Skeletal muscle cell (primary cell): ENCODE measurements around the gene SLC26A4.

Experiments used
- DNase-seq: peaks from one replicate; pipeline ENCODE4 v3.0.0-alpha.2; 2010; ENCODE audit warnings: low read depth
- H3K4me3 ChIP-seq: 2 replicates; pipeline ENCODE4 v1.5.1; 2011; ENCODE audit warnings: low read depth, mild to moderate bottlenecking, control low read depth, low read length, moderate library complexity

SLC26A4 gene

DNA sequence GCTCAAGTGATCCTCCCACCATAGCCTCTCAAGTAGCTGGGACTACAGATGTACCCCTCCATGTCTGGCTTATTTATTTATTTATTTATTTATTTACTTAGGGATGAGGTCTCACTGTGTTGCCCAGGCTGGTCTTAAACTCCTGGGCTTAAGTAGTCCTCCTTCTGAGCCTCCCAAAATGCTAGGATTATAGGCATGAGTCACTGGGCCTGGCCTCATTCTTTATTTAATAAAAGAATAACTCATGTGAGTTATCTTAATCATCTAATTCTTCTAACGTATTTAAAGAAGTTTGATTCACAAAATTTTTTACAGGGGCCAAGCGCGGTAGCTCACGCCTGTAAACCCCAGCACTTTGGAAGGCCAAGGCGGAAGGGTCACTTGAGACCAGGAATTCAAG is 8.0 kb upstream of the SLC26A4 start:
- DNase-seq = no peak
- H3K4me3 ChIP-seq = no peak overlapping the region

DNA sequence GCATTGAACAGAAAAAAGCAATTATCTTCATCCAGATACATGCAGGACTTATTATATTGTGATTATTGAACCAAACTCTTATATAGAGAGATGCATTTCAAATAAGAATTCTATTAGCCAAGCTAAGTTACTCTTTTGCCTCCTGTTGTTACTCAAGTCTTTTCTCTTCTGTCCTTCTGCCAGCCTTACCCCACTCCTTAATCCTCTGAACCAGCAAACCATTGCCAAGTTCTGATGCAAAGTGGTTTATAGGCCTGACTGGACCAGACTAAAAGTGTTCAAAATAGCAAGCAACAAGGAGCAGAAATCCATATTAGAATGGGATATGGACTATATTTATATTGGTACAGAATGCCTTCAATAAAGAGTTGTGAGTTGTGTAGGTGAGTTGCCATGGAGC is 2.2 kb upstream of the SLC26A4 start:
- no peak overlapping the region for H3K4me3 ChIP-seq
- no peak for DNase-seq

DNA sequence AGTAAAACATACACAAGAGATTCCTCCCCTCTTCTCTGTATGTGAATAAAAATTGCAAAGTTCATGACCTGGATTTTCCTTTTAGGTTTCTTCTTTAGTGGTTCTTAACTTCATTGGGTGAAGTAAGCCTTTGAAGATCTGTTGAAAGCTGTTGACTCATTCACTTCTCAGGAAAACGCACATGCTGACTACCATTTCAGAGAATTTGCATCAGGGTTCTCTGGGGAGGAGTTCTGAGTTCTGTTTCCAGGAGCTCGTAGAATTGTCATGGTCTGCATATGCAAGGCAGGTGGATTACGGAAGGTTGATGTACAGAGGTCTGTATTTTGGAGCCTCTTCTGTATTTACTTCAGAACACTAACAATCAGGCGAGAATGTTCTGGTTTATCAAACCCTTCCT is 962 bp upstream of the SLC26A4 start:
- peak; percentile 64 for DNase-seq
- H3K4me3 ChIP-seq = no peak overlapping the region

DNA sequence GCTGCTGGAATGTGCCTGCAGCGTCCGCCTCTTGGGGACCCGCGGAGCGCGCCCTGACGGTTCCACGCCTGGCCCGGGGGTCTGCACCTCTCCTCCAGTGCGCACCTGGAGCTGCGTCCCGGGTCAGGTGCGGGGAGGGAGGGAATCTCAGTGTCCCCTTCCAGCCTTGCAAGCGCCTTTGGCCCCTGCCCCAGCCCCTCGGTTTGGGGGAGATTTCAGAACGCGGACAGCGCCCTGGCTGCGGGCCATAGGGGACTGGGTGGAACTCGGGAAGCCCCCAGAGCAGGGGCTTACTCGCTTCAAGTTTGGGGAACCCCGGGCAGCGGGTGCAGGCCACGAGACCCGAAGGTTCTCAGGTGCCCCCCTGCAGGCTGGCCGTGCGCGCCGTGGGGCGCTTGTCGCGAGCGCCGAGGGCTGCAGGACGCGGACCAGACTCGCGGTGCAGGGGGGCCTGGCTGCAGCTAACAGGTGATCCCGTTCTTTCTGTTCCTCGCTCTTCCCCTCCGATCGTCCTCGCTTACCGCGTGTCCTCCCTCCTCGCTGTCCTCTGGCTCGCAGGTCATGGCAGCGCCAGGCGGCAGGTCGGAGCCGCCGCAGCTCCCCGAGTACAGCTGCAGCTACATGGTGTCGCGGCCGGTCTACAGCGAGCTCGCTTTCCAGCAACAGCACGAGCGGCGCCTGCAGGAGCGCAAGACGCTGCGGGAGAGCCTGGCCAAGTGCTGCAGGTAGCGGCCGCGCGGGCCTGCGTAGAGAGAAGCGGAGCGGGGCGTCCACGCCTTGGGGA is 645 bp downstream of the SLC26A4 start:
- no peak for DNase-seq
- H3K4me3 ChIP-seq = peak overlapping the region; percentile 52

DNA sequence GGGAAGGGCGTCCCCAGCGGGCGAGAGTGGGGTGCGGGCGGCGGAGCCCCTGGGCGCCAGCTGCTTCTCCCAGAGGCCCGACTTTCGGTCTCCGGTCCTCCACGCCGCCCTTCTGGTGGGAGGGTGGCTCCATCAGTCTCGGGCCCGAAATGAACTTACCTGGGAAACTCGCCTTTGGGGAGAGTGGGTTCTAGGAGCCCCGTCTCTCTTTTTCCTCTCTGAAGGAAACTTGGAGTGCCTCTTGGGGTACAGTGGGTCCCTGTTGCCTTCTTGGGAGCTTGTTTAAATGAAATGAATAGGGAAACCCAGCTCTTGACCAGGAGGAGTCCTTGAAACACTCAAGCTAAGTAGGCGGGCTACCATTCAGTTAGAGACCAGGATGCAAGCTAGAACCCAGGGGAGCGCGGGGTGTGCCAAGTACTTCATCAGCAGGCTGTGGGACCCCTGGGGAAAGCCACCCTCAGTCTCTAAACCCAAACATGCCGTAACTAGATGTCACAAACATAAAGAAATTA is 1.3 kb downstream of the SLC26A4 start:
- peak overlapping the region; percentile 52 for H3K4me3 ChIP-seq
- DNase-seq = no peak

DNA sequence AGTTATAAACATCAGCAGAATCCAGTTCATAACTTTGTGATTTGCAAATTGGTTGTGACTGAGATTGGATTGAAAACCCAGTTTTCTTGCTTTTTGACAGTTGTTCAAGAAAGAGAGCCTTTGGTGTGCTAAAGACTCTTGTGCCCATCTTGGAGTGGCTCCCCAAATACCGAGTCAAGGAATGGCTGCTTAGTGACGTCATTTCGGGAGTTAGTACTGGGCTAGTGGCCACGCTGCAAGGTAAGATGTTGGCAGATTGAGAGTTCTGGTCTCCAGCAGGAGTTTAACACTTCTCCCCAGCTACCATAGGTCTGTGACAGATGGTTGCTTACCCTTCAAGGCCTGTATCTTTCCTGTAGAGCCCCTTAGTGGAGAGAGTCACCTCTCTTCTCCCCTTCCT is 2.6 kb downstream of the SLC26A4 start:
- no peak overlapping the region for H3K4me3 ChIP-seq
- DNase-seq = no peak

DNA sequence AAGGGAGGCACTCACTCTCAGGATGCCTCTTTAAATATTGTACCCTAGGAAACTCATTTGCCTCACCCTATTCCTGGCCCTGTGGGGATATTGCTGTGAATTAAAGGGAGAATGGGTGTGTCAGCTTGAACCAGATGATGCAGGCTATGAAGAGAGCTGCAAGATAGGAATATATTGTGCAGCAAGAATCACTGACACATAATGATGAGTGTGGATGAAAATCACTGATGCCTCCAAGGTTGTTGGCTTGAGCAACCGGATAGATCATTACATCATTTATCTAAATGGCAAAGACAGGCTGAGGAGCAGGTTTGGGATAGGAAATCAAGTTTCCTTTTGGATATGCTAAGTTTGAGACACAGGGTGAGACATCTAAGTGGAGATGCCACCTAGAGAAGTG is 6.2 kb downstream of the SLC26A4 start:
- no peak for DNase-seq
- H3K4me3 ChIP-seq = no peak overlapping the region

DNA sequence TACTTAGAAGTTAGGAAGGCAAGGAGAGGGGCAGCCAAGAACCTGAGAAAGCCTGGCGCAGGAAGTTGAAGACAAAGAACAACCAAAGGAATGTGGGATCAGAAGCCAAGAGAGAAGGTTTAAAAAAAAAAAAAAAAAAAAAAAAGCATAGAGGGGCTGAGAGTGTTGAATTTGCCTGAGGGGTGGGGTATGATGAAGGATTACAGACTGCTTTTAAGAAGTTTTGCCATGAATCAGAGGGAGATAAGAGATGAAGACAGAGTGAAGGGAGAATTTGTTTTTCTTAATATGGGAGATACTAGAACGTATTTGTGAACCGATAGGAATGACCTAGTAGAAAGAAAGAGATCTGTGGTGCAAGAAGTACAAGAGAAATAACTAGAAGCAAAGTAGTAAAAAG is 6.7 kb downstream of the SLC26A4 start:
- no peak overlapping the region for H3K4me3 ChIP-seq
- DNase-seq = no peak

DNA sequence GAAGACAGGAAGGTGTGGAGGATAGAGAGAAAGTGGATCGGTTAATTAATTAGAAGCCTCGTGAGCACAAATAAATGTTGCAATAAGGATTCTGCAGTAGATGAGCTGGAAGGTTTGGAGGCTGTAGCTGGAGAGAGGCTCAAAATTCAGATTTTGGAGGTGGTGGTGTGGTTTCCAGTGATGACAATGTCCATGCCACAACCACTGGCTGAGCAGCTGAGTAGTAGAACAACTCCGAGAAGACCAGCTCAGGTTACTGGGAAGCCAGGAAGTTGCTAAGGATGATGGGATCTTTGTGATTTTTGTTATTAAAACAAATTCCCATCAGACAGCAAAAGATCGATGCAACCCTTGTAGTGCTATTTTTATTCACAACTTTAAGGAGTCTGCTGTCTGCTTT is 7.7 kb downstream of the SLC26A4 start:
- H3K4me3 ChIP-seq = no peak overlapping the region
- no peak for DNase-seq

DNA sequence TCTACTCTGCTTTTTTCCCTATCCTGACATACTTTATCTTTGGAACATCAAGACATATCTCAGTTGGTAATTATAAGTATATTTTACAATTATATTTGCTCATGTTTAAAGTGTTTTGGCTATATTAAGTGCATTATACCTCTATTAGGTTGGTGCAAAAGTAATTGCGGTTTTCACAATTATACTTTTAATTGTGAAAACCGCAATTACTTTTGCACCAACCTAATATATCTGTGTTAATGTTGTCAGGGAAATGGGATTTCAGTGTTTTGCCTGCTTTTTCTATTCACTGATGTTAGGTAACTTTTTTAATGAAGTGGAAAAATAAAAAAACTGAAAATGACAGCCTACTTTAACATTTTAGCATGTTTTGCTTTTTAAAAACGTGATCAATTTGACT is 11.6 kb downstream of the SLC26A4 start:
- DNase-seq = no peak
- no peak overlapping the region for H3K4me3 ChIP-seq

DNA sequence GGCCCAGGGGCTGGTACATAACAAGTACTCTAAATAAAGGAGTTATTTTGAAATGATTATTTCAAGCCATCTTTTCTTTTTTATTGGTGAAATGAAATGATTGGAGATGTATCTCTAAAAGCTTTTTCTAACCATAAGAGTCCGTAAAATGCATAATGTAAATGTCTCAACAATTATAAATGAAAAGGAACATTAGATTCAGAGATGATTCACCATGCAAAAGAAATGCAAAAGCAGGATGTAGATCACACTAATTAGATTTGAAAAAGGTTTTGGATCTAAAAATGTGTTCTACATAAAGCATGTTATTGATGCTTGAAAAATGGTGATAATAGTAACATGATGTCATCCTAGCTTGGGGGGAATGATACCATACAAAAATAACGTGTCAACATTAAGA is 15.6 kb downstream of the SLC26A4 start:
- no peak for DNase-seq
- H3K4me3 ChIP-seq = no peak overlapping the region

DNA sequence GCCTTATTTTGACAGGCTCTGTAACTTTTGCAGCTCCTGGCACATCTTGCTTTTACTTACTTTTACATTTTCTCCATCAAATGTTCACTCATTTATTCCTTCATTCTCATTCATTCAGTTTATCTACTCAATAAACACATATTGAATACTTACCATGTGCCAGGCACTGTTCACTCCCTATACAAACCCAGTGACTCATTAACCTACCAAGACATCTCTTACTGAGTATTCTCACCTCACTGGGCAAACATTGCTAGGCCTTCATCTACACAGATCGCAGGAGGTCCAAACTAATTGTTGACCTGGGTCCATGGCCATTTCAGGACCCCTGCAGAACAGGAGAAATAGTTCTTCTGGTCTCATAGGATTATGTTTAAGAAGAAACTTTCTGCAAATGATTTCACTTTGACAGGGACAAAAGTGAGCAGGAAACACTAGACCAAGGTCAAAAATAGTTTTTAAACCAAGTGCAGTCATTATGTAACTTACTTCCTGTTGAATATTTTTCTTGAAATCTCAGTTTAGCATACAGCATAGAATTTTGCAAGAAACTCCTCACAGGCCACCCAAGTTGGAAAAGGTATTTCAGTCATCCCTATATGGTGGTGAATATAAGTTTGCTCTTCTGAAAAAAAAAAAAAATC is 17.6 kb downstream of the SLC26A4 start:
- no peak overlapping the region for H3K4me3 ChIP-seq
- no peak for DNase-seq

DNA sequence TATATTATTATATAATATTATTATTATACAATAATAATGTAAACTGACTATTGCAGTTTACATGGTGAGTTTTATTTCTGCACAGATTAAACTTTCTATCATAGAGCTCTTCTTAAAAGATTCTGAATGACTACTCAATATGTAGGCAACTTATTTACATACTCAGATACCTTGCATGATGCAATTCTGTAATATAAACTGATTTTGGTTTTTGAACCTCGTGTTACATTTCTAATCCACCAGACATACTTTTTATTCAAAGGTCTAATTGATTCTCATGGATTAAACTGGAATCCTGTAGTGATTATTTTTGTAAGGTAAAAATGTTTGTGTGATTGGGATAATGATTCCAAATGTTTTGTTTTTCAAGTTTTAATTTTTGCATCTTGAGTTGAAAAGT is 19.9 kb downstream of the SLC26A4 start:
- H3K4me3 ChIP-seq = no peak overlapping the region
- DNase-seq = no peak

DNA sequence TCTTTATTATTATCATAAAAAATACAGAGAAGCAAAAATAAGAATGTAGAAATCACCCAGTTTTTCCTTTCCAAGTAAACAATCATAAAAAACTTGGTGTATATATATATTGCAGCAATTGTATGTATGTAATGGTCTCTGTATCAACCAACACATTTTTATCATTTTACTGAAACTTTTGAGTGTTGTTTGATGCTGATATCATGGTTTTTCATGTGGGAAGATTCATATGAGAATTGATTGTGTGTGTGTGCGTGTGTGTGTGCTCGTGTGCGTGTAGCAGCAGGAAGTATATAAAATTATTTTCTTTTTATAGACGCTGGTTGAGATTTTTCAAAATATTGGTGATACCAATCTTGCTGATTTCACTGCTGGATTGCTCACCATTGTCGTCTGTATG is 22.3 kb downstream of the SLC26A4 start:
- no peak overlapping the region for H3K4me3 ChIP-seq
- DNase-seq = no peak

DNA sequence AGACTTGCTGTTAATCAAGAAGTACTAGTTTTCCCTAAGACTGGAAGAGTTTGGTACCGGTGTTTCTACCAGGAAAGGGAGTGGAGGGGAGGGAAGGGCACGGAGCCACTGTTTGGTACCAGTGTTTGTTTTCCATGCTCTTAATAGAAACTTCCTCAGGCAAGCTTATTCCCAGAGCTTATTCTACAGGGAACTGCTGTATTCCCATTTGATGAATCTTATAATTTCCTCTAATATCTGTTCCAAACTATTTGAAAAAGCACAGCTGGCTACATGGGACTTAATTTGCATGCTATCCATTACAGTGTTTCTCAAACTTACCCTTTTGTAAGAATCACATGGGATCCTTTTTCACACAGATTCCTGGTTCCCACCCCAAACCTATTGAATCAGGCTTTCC is 23.7 kb downstream of the SLC26A4 start:
- DNase-seq = no peak
- no peak overlapping the region for H3K4me3 ChIP-seq

DNA sequence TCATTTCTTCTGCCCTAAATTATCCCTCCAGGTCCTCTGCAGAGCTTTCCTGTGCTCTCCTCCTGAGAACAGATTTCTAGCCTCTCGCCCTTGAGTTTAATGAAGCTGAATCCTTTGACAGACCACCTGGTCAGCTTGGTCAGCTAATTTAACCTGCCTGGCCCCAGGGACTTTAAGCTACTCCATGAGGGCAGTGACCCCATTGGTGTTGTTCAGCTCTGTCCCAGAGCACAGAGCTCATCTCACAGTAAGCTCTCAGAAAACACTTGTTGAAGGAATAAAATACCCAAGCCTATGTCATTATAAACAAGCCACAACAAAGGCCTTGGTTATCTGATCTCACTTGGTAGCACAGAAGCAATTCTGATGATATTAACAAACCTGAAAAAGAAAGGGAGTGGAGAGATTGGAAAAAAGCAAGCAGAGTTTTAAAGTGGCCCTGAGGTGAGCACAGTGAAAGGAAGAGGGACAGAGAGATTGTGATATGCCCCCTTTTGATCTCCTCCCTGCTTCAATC is 24.4 kb downstream of the SLC26A4 start:
- H3K4me3 ChIP-seq = no peak overlapping the region

DNA sequence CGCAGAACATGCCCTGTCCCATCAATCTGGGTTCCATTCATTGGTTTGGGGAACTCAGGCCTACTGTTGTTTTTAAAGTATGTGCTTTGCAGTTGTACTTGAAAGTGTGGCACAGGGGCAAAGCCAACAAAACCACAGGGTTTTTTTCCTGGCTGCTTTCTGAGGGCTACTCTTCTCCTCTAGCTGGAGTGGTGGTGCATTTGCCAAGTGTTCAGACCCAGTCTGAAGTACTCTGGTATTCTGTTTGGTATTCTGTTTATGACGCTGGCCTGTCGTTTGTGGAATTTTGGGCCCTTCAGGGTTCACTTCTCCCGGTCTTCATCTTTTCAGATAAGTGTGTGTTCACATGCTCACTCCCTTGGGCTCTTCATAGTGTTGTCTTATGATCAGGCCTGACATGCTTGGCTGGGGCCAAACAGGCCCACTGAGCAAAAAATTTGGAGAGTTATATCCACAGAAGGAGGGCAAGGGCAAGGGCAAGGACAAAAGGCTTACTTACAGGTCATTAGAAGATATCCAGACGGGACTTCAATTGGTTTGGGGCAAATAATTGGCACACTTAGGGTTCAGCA is 26.3 kb downstream of the SLC26A4 start:
- DNase-seq = no peak
- no peak overlapping the region for H3K4me3 ChIP-seq

More for the DNA sequence above, 24.4 kb downstream of the SLC26A4 start:
- no peak for DNase-seq

DNA sequence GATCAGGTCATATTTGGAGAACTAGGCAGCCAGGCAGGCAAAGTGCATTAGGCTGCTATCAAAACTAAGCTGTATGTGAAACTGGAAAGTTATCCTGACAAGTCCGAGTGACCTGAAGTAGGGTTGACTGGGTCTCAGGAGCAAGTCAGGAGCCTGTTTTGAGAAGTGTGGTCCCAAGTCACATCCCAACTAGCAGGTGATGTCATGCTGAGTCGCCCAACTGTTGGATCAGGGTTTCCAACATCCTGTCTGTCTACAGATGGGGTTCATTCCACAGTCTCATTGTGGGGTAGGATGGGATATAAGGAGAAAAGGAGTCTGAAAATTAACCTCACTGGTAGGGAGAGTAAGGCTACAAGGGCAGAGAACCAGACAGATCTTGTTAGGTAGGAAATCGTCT is 27.0 kb downstream of the SLC26A4 start:
- no peak overlapping the region for H3K4me3 ChIP-seq
- DNase-seq = no peak

DNA sequence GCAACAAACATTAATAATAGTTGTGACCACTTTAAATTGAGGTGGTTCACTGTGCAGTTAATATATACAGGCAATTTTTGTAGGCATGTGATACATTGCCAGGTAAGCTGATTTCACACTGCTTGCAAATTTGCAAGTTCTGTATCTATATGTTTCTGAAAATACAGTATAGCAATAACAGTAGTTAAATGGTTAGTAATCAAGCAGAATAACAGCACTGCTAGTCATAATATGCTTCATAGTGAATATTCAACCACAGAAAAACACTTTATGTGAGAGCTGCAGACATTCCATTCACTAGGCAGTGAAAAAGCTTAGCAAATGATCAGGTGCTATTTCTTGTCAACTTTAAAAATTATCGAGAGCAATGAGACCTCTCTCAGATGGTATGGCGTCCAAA is 28.9 kb downstream of the SLC26A4 start:
- DNase-seq = no peak
- no peak overlapping the region for H3K4me3 ChIP-seq

DNA sequence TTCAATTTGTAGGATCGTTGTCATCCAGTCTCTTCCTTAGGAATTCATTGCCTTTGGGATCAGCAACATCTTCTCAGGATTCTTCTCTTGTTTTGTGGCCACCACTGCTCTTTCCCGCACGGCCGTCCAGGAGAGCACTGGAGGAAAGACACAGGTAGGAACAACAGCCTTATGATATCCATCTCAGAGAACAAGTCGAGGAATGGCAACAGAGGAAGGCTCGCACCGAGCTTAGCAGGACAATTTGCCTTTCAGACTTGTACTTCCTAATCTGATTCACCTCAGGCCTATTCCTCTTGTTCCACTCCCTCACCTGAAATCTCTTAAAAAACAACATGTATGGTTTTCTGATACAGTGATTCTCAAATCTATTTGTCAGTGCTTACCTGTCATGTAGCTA is 29.5 kb downstream of the SLC26A4 start:
- no peak for DNase-seq

DNA sequence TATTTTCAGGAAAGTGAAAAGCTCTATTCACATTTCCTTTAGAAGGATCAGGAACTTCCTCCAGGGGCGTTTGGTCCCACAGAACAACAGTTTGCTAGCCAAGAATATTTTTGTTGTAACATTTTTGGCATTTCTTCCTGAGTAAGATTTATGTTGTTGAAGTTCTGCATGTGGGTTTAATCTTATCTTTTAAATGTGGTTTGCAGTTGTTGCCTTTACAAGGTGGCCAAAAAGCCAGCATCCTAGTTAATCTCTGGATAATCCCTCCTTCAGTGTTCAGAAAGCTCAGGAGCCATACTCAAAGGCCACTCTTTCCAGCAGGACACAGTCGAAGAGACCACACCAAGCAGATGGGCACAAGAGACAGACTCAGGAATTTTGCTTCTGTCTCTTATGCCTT is 30.0 kb downstream of the SLC26A4 start:
- DNase-seq = no peak

More for the DNA sequence above, 29.5 kb downstream of the SLC26A4 start:
- H3K4me3 ChIP-seq = no peak overlapping the region

More for the DNA sequence above, 30.0 kb downstream of the SLC26A4 start:
- H3K4me3 ChIP-seq = no peak overlapping the region
